HG03521 (cell line): ENCODE measurements around the gene WBP2NL.
"Not testable (repeated sequence)": the region's sequence is repeated elsewhere in the genome, so short reads cannot be mapped to it uniquely, and the experiment has no call there.

ENCODE experiments used
- ATAC-seq: cut with Tn5 transposase; IDR thresholded peaks from one replicate; pipeline ENCODE4 v1.9.1; 2021; ENCODE audit warnings: mild to moderate bottlenecking, moderate library complexity; ENCODE audit not compliant: unreplicated experiment

WBP2NL gene, protein sequence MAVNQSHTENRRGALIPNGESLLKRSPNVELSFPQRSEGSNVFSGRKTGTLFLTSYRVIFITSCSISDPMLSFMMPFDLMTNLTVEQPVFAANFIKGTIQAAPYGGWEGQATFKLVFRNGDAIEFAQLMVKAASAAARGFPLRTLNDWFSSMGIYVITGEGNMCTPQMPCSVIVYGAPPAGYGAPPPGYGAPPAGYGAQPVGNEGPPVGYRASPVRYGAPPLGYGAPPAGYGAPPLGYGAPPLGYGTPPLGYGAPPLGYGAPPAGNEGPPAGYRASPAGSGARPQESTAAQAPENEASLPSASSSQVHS

DNA sequence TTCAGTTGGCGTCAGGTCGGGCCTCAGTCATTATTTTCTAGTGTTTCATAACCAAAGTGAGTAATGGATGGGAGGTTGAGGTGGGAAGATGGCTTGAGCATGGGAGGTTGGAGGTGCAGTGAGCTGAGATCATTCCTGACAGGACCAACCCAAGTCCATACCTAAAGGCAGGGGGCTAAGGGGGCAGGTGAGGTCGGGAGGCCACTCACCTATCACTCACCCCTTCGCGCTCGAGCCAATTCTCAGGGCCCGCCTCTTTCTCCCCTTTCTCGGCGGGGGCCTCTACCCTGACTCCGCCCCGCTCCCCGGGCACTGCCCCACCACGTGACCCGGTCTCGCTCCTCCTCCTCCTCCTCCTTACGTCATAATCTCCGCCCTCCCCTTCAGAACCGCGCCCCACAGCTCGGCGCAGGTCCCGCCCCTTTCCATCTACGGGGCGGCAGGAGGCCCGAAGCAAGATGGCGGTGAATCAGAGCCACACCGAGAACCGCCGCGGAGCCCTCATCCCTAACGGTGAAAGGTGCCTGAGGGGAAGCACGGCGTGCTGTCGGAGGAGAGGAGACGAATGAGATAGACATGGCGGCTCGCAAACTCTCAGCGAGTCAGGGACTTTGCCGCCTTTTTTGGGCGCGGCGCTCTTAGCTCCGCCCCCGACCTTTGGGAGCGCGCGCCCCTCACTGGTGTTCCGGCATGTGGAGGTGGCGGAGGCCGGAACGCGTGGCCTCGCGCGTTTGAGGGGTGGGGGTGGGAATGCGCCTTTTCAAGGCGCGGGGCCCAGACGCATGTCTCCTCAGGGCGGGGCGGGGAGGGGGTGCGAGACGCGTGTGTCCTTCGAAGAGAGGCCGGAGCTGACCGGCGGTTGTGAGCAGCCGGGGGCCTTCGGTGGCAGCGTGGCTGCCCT, at the start of gene WBP2NL:
Gene WBP2NL, plus strand, starts transcription at position 428 of the 901 bp plus-strand sequence. Its CDS starts 31 bp downstream, at position 459.
- peak; percentile 89 for ATAC-seq

DNA sequence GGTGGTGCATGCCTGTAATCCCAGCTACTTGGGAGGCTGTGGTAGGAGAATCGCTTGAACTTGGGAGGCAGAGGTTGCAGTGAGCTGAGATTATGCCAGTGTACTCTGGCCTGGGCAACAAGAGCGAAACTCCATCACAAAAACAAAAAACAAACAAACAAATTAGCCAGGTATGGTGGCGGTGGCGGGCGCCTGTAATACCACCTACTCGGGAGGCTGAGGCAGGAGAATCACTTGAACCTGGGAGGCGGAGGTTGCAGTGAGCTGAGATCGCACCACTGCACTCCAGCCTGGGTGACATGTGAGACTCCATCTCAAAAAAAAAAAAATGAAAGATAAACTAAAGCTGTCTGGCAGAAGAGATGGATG, 49.7 kb upstream of the WBP2NL start:
- not testable (repeated sequence) for ATAC-seq

DNA sequence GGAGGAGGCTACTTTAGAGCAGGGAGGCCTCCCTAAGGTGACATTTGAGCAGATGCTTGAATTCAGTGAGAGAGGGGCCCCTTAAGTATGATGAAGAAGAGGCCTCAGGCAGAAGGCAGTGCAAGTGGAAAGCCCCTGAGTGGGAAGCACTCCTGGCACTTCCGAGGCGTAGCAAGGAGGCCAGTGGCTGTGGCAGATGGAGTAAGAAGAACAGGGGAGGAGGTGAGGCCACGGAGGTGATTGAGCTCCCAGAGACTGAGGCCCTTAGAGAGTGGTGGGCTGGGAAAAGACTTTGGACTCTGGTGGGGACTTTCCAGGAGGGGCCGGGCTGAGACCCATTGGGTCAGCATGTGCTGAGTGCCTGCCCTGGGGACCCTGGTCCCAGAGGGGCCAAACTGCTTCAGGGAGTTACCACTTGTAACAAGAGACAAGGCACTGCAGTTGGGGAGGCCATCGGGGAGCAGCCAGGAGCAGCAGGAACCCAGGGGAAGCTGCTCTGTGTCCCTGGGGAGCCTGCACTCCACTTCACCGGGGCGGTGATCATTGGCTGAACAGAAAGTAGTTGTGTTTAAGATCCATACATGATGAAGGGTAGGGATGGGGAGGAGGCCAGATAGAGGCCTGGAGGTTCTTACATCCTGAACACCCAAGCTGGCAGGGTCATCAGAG, 49.2 kb upstream of the WBP2NL start:
- ATAC-seq, result no peak

DNA sequence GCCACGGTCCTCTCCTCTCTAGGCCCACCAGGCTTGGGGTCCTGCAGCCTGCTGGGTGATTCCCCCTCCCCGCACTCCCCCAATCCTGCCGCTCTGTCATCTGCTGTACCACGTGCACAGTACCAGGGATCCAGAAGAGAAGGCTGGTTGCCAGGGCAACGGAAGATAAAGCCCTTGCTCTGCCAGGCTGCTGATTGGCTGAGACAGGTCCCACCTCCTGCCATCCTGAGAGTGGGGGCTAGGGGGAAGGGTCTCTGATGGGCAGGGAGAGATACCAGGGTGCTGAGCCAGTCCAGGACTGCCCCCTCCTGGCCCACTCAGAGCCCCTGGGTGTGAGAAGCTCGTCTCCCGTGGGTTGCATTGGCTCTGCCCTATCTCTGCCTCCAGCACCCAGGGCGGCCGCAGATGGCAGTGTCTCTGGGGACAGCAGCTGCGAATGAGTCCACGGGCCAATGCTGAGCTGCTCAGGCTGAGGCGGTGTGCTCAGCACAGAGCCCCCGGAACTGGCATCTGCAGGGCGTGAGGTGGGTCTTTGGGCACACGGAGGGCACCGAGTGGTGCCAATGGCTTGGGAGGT, 46.6 kb upstream of the WBP2NL start, which contains the start of gene SMIM45:
Gene SMIM45, plus strand, starts transcription at position 253 of the 577 bp plus-strand sequence.
- ATAC-seq, result no peak

DNA sequence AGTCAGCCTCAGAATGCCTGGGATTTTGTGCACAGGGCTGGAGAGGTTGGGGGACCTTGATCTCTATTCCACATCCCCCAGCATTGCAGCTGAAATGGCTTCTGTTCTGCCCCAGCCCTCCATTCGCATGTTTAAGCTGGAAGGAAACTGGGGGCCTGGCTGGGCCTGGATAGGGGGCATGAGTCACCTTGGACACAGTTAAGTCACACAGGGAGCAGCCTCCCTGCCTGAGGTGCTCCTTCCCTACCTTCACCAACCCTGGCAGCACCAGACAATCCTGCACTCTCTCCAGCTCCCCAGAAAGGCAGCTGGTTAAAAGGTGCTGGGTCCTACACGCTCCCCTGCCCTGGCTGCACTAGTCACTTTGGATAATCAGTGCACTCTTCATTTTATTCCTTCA, 45.9 kb upstream of the WBP2NL start:
- ATAC-seq, result no peak

DNA sequence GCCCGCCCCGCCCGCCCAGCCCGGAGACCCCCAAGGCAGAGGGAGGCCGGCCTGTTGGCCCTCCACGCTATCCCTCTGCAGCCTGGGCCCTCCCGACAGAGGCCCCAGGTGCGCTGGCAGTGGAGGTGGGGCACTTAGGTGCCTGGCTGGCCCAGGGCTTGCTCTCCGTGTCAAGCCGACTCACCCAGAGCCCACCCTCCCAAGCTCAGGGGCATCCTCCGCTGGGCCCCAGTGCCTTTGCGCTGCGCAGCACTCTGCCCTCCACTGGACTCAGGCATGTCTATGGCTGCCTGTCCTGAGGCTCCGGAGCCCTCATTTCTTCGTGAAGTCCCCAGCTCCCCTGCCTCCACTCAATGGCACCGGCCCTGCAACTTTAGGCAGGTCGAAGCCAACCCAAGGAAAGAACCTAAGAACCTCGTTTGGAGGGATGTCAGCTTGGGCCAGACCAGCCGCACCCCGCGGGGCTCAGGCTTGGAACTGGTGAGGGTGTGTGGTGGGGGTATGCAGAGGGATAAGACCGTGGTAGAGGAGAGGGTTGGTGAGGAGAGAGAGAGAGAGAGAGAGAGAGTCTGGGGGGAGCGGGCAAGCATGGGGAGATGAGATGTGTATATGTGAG, 40.5 kb upstream of the WBP2NL start:
- no peak for ATAC-seq

DNA sequence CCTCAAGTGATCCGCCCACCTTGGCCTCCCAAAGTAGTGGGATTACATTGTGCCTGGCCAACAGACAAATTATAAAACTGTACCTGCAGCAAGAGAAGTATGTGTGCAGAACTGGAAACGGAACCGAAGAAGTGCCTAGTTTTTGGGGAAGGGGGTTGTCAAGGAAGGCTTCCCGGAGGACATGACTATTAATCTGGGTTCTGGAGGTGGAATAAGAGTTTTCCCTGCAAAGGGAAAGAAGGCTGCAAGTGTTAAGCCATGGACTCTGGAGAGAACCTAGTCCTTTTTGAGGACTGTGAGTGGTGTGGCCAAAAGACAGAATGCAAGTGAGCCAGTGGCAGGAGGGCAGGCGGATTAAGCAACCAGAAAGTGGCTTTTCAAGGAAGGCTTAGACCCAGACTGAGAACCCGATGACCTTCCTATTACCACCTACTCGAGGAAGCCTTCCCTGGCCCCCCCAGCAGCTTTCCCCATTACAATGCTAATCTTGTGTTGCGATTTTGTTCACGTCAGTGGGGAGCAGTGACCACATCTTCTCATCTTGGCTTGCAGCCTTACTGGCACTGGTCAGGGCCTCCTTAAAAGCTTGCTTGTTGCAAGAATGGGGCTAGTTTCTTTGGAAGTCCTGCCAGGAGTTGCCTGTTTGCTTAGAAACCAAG, 35.0 kb upstream of the WBP2NL start:
- no peak for ATAC-seq

DNA sequence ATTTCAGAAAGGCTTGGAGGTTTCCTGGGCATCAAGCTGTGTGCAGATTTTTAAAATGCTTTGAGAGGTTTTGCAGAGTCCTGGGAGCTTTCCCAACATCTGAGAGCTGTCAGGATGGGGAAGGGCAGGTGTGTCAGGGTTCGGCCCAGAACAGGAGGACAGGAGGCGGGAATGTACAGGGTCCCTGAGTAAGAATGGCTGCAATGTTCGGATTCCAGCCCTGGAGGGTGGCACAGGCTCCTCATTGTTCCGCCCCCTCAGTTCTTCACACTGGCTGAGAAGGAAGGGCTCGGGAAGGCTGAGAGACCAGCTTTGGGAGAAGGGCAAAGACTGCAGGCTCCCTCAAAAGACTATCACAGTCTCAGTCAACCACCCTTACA, 34.5 kb upstream of the WBP2NL start:
- ATAC-seq, result no peak

DNA sequence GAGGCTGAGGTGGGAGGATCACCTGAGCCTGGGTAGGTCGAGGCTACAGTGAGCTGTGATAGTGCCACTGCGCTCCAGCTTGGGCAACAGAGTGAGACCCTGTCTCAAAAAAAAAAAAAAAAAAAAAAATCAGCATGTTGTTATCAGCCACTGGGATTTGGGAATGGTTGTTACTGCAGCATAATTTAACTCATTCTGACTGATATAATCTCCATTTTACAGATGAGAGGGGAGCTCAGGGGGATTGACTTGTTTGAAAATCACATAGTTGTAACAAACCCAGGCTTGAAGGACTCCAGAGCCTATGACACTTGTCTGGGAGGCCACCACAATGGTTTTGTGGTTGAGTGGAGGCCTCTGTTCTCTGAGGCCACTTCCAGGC, 32.4 kb upstream of the WBP2NL start:
- ATAC-seq, result no peak

DNA sequence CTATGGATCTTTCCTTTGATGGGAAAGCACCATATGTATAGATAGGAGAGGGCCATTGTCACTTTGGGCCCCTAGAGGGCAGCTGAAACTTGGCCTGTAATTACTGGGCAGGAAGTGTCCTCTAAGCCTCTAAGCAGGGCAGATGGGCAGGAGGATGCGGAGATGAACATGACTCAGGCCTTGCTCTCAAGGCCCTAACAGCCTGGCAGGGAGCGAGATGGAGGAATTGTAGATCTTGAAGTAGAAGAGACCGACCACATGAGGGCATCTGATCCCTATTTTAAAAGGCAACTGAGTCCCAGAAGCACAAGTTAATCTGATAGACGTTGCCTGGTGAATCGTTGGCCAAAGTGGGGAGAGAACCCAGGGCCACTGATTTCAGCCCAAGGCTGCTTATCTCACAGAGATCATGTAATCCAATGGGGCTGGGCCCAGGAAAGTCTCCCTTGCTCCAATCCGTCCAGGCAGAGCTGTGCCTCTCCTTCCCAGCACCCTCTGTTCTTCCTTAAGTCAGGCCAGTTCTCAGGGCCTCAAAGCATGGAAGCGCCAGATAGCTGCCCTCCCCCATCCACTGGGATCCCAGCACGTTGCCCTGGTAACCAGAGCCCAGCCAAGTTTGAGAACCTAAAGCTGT, 31.9 kb upstream of the WBP2NL start:
- no peak for ATAC-seq

DNA sequence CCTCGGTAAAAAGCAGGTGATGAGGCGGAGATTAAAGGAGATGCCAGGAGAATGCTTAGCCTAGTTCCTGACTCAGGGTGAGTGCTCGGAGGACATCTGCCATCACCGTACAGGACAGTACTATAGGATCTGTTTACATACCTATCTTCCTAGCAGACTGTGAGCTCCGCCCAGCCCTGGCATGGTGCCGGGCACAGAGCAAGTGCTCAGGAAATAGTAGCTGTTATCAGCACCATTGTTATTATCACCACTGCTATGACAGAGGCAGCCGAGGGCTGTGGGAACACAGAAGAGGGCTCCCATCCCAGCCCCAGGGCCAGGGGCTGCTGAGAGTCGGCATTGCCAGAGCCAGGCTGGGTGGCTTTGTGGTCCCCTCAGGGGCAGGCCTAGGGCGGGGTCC, 30.0 kb upstream of the WBP2NL start:
- ATAC-seq, result no peak

DNA sequence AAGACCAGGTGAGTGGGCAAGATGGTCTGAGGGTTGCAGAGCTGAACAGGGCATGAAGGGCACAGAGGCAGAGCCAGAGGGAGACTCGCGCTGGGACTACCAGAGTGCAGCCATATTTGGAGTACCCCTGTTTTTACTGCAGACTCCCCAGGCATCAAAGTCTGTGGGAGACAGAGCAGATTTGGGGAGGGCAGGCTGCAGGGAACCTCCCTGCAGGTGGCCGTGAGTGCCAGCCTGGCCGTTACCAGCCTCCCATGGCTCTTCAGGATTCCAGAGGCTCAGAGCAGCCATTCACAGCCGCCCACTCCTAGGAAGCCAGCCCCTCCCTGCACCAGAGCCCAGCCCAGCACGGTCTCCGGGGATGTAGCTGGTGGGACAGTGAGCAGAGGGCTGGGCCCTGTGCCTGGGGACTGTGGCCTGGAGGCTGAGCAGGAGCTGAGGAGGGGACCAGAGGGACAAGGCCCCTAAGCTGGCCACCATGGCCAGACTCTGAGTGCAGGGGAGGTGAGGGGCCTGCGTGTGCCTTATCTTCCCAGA, 29.4 kb upstream of the WBP2NL start, which contains the start of gene SEPTIN3:
Gene SEPTIN3, plus strand, starts transcription at position 334 of the 537 bp plus-strand sequence. CDS start 2,050 bp downstream, outside the sequence.
- no peak for ATAC-seq

DNA sequence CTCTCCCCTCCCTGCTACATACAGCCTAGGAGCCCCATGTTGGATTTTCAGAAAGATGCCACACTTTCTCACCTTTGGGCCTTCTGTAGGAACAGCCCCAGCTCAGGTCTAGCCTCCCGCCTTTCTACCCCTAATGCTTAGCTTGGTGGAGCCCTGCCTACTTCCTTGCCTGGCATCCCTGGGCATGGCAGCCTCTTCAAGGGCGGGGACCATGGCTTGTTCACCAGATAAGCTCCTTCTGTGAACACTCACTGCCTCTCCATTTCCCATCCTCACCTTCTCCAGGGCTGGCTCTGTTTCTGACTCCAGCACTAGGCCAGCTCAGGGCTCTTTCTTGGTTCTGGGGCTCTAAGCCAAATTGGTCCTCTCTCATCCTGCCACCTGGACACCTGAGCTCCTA, 28.0 kb upstream of the WBP2NL start:
- no peak for ATAC-seq

DNA sequence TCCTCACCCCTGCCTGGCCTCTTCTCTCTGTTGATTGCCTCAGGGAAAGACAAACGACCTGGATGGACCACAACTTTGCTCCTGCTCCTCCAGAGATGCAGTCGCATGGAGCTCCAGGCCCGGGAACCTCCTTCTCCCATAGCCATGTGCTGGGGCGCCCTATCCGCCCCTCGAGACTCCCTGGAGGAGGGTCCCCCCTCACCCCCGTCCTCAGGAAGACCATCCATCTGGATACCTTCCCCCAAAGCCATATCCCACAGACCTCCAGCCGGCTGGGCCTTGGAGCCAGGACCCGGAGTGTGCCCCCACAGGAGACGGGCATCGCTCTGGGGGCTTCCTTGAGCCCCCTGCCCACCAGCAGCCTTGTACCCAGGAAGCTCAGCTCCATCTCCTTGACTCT, 27.2 kb upstream of the WBP2NL start:
- ATAC-seq, result no peak

DNA sequence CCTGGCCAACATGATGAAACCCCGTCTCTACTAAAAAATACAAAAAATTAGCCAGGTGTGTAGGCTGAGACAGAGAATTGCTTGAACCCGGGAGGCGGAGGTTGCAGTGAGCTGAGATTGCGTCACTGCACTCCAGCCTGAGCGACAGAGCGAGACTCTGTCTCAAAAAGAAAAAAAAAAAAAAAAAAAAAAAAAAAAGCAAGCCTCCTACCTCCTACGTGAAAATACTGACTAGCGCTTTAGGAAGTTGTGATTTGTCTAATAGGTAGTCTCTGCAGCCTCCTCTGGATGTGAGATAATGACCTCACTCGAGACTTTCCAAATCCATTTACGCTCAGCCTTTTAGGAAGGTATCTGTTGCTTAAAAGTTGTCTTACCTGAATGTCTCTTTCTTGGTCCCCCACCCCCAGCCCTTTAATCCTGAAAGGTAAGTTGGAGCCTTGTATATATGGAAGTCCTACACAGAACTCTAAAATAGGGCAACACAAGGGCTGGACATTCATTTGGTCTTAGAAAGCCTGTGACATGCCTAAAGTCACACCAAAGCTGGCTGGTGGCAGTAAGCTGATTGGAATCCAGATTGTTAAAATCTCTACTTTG, 23.8 kb upstream of the WBP2NL start:
- ATAC-seq, result no peak

DNA sequence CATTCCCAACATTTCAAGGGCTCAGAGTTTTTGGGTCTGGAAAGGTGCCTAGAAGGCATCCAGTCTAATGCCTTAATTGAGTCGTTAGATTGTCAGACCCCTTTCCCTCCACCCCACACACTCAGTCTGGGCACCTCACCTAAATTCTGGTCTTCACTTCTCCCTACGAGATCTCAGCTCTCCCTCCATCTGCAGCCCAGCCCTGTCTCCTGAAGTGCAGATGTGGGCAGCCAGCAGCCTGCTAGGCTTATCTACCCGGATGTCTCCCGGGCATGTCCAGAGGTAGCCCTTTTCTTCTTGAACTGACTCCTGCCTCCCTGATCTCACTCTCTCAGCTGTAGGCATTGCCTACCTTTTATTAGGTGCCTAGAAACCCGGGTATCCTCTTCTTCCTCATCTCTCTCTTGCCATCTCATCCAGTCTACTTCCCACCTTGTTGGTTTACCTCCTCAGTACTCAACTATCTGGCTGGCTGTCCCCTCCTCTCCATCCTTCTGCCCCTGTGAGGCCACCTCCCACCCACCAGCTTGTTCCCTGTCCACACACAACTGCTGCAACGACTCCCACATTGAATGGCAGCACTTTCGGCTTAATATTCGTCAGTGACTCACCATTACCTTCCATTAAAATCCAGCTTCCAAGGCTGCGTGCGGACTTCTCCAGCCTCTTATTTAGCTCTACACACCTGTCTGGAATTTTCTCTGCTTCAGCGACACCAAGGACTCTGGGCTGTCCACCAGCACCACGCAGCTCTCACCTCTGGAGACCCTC, 23.1 kb upstream of the WBP2NL start:
- no peak for ATAC-seq

DNA sequence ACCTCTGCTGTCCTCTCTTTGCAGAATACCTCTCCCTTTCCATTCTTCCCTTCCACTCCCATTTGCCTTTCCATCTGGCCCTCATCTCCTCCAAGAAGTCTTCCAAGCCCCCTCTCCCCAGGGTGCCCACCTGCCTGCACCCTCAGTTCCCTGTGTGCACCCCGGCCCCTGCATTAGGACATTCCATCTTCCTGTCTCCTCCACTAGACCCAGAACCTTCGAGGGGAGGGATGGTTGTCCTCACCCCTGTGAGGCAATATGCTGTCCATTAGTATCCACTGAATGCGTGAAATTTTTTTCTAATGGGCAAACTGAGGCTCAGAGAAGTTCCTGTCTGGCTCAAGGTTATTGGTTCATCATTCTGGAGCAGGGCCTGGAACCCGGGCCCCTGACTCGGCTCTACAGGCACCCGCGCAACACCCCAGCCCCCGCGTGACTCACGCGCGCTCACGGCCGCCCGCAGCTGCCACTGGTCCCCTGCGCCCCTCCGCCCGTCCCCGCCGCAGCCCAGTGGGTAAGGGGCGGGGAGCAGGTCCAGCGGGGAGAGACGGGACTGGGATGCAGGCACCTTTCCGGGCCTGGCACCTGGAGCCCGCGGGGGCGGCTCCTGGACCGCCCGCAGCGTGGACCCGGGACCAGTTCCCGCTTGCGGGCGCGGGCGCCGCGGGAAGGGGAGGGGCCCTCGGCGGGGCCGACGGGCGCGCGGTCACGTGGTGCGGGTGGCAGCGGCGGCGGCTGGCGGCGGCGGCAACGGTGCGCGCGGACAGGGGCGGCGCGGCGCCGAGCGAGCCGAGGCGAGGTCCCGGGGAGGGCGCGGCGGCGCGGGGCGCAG, 22.3 kb upstream of the WBP2NL start:
- ATAC-seq, result no peak
